Adrenal gland (tissue), 12 donors: ENCODE measurements around the gene CPNE4. TPM values are rescaled to one million over a fixed set of nuclear protein-coding genes. Genes with fewer than 3 reads are reported as not detected.

Experiments
- DNase-seq, 7 donors: peaks; one replicate each; pipeline ENCODE4 v3.0.0-alpha.2; 2019 to 2020
- H3K27ac ChIP-seq, 5 donors: fragments of 200-600 bp; sonication (generic) in 4 of 5; 1 replicate in 3 of 5; 2 replicates in 2 of 5; pipeline versions ENCODE4 v1.5.1 to v1.8.0; 2016 to 2020; ENCODE audit warnings: mild to moderate bottlenecking in 1 of 5
- H3K27me3 ChIP-seq: fragments of 200-600 bp; 2 replicates; pipeline ENCODE4 v1.8.0; 2021
- H3K36me3 ChIP-seq, 2 donors: fragments of 200-600 bp; replicated peaks in 1 of 2; 1 replicate in 1 of 2; 2 replicates in 1 of 2; pipeline versions ENCODE4 v1.5.1 to v1.8.0; 2018 to 2022
- H3K4me1 ChIP-seq, 2 donors: fragments of 200-600 bp; replicated peaks in 1 of 2; 1 replicate in 1 of 2; 2 replicates in 1 of 2; pipeline versions ENCODE4 v1.5.1 to v1.8.0; 2018 to 2021
- H3K4me3 ChIP-seq, 4 donors: fragments of 200-600 bp; sonication (generic) in 3 of 4; one replicate each; pipeline ENCODE4 v1.5.1; 2016 to 2018
- H3K9me3 ChIP-seq, 3 donors: fragments of 200-600 bp; sonication (generic) in 1 of 3; replicated peaks in 1 of 3; 1 replicate in 2 of 3; 2 replicates in 1 of 3; pipeline versions ENCODE4 v1.5.1 to v1.8.0; 2016 to 2021
- CTCF ChIP-seq, 6 experiments: fragments of 450-650 bp in 4 of 6; fragments of 200-600 bp in 2 of 6; sonication (generic) in 1 of 6; IDR thresholded peaks; 1 replicate in 5 of 6; 2 replicates in 1 of 6; pipeline versions ENCODE4 v1.5.1 to v1.8.0; 2016 to 2021; ENCODE audit warnings: antibody characterized with exemption in 6 of 6, mild to moderate bottlenecking in 2 of 6, moderate library complexity in 1 of 6
- POLR2A ChIP-seq, 2 donors: fragments of 450-650 bp; IDR thresholded peaks; one replicate each; pipeline ENCODE4 v1.6.1; 2017; ENCODE audit warnings: antibody characterized with exemption in 2 of 2, mild to moderate bottlenecking in 2 of 2, moderate library complexity in 1 of 2
- WGBS, 4 donors: extraction: QIAGEN DNeasy Blood & Tissue Kit in 2 of 4; methylation state at CpG; one replicate each; pipeline versions ENCODE4 v1.1.5 to v1.1.7; 2013 to 2017; 5-methylcytosine and 5-hydroxymethylcytosine counted together
- intact Hi-C, 2 donors: fragments of 100-400 bp; cut with DNase I; formaldehyde crosslinking; loops; one replicate each; pipeline versions ENCODE4 v1.14.1 to v1.15.0; 2022 to 2023
- polyA plus RNA-seq, 3 donors: library from polyadenylated mRNA; stranded (reverse); fragments of 200-250 nt in 2 of 3; fragments of 350-450 nt in 1 of 3; fragmentation: Illumina TruSeq in 1 of 3; extraction: RNeasy Lipid Tissue Mini Kit (QIAGEN cat#74804) in 1 of 3; gene quantifications; one replicate each; pipeline ENCODE4 v1.2.3, GENCODE V29; 2013 to 2014
- total RNA-seq, 9 donors: library from RNA; depleted of rRNA in 4 of 9; stranded (reverse); fragments of >200 nt in 4 of 9; fragments of 120-200 nt in 1 of 9; fragmentation: NEBNext Ultra II Directional in 1 of 9; extraction: Animal tissue kit (Norgen Biotek cat#: 25700) in 1 of 9; gene quantifications; one replicate each; pipeline versions ENCODE4 v1.1.0 to v1.2.4, GENCODE V29; 2013 to 2023
- donor health status: healthy with polysubstance abuse.
- donor health status: Bipolar disorder and iron deficiency.
- donor health status: DM: yes; HTN: yes; CAD: no.
- donor health status: DM: no; HTN: no; CAD: no.
- donor health status: DM: no; HTN: no; CAD: no.
- donor health status: DM: yes; HTN: yes; CAD: no.

The CPNE4 gene
- total and polyA plus RNA-seq, 12 donors = 0.11 to 7.5 (median 0.59) TPM

- H3K4me1 ChIP-seq = no peaks in the 10 kb centered on the region
- WGBS, 4 donors = 88 to 93% (median 92%) methylated on average over 3 of the region's 3 CpGs
- H3K27ac ChIP-seq = no peak overlapping the region
- no peaks in the 10 kb centered on the region for H3K9me3 ChIP-seq
- no peaks in the 10 kb centered on the region for H3K27me3 ChIP-seq
- no peak for TF ChIP-seq CTCF (IDR thresholded peaks at IDR 0.05)
- no peak for TF ChIP-seq POLR2A (IDR thresholded peaks at IDR 0.05)
- no peak overlapping the region for H3K4me3 ChIP-seq
- H3K36me3 ChIP-seq = no peaks in the 10 kb centered on the region
- intact Hi-C loops = no loop called here
- no peak for DNase-seq
Observed at GRCh38 chr3:131537531-131537930, 497.3 kb downstream of the CPNE4 start.

DNA sequence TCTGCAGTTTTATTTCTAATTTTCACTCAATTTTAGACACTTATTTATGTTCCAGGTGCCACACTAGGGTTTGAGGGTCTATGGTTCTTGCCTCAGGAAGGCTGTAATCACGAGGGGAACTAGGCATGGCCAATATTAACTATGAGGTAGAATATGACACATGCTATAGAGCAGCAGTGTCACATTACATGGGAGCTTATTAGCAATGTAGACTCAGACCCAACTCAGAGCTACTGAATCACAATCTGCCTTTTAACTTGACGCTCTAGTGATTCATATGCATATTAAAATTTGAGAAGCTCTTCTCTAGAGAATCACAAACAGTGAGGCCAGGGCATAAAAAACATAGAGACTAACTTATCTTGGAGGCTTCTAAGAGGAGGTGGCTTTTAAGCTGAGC is 499.2 kb downstream of the CPNE4 start:
- no peaks in the 10 kb centered on the region for H3K4me1 ChIP-seq
- no peak overlapping the region for H3K27ac ChIP-seq
- no peaks in the 10 kb centered on the region for H3K27me3 ChIP-seq
- no peaks in the 10 kb centered on the region for H3K9me3 ChIP-seq
- H3K4me3 ChIP-seq = no peak overlapping the region
- 57 to 75% (median 65%) methylated on average over 2 of the region's 2 CpGs for WGBS, 4 donors
- no peaks in the 10 kb centered on the region for H3K36me3 ChIP-seq
- no peak for DNase-seq
- intact Hi-C loops = no loop called here
- TF ChIP-seq POLR2A (IDR thresholded peaks at IDR 0.05) = no peak
- no peak for TF ChIP-seq CTCF (IDR thresholded peaks at IDR 0.05)

DNA sequence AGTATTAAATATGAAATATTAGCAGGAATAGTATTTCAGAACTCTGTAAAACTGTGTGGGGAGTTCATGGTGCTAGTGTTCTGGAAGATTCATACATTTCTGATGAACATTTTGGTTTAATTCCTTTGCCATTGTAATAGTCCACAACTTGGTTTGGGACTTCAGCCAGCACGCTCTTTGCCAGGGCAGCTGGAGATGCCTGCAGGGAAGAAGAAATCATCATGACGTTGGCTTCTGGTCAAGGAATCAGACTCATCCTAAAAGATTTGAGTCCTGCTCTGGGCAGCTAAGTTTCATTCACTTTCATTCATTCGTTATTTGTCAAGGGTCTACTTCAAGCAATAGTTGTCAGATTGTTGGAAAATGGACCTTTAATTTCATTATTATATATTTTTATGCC is 499.7 kb downstream of the CPNE4 start:
- WGBS, 4 donors = 69 to 88% (median 79%) methylated on average over 3 of the region's 3 CpGs
- TF ChIP-seq POLR2A (IDR thresholded peaks at IDR 0.05) = no peak
- no peak for TF ChIP-seq CTCF (IDR thresholded peaks at IDR 0.05)
- H3K27ac ChIP-seq = no peak overlapping the region
- DNase-seq = no peak
- intact Hi-C loops = no loop called here
- no peaks in the 10 kb centered on the region for H3K36me3 ChIP-seq
- no peaks in the 10 kb centered on the region for H3K4me1 ChIP-seq
- H3K9me3 ChIP-seq = no peaks in the 10 kb centered on the region
- H3K4me3 ChIP-seq = no peak overlapping the region
- H3K27me3 ChIP-seq = no peaks in the 10 kb centered on the region

- Histone ChIP-seq H3K4me3 (no peak overlapping the region), H3K27ac (no peak overlapping the region), H3K27me3 (no peaks in the 10 kb centered on the region), H3K36me3 (no peaks in the 10 kb centered on the region), H3K4me1 (no peaks in the 10 kb centered on the region), H3K9me3 (no peaks in the 10 kb centered on the region)
- no peak for TF ChIP-seq POLR2A (IDR thresholded peaks at IDR 0.05)
- TF ChIP-seq CTCF (IDR thresholded peaks at IDR 0.05) = no peak
- DNase-seq = no peak
- intact Hi-C loops = no loop called here
Observed at GRCh38 chr3:131532645-131533044, 502.2 kb downstream of the CPNE4 start.
